NCI-H146 (cell line): ENCODE data around the gene PFDN5.
A peak's percentile ranks its signal among the peaks of the same experiment; 100 is the strongest.
"Not testable (repeated sequence)": the region's sequence is repeated elsewhere in the genome, so short reads cannot be mapped to it uniquely, and the experiment has no call there.

Source experiments
- DNase-seq: peaks from one replicate; lab custom pipeline; 2025; lab: John Stamatoyannopoulos, UW

The PFDN5 gene

DNA sequence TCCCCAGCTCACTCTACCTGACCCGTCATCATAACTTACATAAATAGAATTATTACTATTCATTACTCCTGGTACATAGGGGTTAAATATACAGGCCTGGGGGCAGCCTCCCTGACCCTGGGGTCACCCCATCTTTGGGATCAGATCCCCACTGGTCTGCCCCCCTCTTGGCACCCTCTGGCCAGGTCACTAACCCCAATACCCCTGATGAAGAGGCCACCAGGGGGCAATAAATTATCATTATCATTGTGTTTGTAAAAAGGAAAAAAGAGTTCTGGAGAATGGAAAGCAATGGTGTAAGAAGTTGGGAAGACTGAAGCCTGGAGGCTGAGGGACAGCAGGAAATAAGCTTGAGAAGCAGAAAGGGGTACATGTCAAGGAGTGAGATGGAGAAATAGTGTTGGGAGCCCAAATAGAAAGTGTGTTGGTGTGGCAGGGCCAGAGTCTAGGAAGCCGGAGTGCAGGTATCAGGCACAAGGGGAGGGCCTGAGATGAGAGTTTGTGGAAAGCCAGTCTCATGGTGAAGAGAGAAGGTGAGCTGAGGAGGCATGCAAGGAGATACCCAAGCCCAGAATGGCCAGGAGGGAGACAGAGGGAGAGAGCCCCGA, 32.2 kb downstream of the PFDN5 start:
- no peak for DNase-seq

DNA sequence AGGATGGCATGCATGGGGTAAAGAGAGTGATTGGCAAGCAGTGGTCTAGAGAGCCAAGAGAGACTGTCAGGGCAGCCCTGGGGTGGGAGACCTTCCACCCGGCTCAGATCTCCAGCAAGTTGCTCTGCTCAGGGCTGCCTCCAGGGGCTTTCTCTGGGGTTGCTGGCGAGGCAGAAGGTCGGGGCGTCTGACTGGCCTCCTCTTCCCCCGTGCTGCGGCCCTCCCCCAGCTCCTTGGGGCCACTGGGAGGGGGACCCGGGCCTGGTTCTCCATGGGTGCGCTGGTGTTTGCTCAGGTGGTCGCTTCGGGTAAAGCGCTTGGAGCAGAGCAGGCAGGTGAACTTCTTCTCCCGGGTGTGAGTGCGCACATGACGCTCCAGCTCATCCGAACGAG, 32.7 kb downstream of the PFDN5 start:
- peak; percentile 52 for DNase-seq

DNA sequence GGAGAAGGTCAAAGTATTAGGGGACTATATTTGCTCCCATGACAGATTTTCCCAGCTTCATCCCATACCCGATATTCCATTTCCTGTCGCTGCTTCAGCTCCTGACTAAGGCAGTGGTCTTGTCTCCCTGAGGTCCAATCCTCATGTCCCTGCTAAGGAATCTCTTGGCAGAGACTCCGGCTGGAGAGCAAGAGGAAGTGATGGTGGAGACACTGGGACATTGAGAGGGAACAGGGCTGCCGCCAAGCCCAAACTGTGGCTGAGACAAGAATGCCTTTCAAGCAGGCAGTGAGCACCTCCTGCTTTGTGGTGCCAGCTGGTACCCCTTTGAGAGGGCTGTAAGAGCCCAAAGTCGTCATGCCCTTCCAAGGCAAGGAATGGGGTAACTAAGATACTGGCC, 35.3 kb downstream of the PFDN5 start:
- no peak for DNase-seq

DNA sequence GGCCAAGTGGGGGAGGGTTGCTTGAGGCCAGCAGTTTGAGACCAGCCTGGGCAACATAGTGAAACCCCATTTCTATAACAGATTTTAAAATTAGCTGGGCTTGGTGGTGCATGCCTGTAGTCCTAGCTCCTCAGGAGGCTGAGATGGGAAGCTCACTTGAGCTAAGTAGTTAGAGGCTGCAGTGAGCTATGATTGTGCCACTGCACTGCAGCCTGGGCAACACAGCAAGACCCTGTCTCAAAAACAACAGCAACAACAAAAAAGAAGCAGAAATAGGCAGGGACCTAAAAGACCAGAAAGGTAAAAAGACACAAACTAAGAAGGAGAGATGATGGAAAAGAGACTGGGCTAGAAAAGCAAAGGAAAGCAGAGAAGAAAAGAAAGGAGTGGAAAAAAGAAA, 37.0 kb downstream of the PFDN5 start:
- DNase-seq: not testable (repeated sequence)

DNA sequence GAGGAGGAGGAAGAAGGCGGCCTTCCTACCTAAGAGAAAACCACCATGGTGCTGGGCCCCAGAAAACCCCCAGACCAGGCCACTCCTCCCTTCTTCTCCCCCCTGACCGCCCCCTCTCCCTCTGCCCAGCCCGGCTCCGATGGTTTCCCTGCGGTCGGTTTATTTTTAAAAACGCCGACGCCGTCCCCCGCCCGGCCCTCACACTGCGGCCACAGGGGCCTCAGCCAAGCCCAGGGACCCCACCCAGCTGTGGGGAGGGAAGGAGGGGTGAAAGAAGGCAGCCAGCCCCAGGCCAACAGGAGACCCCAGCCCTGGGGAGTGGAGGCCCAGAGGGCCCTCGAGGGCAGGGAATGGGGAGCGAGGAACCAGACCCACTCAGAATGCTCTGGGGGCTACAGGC, 37.4 kb downstream of the PFDN5 start:
- no peak for DNase-seq

DNA sequence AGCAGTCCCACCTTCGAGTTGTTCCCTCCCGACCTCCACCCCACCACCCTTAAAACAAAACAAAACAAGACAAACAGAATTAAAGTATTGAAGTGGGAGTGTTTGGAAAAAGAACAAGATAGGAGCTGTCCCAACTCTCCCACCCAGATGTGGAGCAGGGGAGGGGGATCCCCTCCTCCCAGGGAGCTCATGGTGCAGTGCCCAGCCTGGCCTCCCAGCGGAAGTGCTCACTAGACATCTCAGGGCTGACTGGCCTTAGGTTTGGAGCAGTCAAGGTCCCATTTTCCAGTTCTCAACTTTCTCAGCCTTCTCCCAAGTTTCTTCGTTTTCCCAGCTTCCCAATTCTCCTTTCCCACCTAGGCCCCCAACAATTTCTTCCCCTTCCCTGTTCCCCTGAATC, 37.9 kb downstream of the PFDN5 start:
- no peak for DNase-seq

DNA sequence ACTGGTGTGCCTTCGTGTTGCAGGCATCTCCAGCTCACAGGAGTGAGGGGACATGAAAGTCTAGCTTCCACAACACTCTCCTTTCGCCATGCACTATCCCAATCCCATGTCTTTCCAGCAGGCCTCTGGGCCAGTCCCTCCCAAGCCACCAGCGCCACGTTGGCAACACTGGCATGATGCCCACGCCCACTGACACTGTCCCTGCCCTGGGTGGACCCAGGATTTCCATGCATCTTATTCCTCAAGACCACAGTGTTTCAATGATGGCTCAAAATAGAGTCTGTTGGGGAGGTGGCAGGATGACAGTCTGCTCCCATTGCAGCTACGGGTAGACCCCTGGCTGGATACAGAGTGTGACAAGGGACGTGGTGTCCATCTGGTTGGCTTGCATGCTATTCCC, 38.5 kb downstream of the PFDN5 start:
- no peak for DNase-seq

DNA sequence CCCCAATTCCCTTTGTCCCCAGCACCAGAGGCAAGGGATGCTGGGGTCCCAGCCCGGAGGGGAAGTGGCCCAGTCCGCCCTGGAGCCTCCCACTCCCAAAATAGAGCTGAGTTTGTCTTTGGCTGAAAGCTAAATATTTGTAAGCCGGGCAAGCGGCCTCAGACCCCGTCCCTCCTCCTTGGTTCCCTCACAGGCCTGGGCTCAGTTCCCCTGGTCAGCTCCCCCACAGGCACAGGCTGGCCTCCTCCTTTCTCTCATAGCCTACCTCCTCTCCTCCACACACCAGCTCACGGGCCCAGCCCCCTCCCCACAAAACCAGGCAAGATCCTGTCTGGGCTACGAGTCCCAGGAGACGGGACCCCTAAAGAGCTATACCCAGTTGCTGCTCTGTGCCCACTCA, 39.5 kb downstream of the PFDN5 start:
- no peak for DNase-seq

DNA sequence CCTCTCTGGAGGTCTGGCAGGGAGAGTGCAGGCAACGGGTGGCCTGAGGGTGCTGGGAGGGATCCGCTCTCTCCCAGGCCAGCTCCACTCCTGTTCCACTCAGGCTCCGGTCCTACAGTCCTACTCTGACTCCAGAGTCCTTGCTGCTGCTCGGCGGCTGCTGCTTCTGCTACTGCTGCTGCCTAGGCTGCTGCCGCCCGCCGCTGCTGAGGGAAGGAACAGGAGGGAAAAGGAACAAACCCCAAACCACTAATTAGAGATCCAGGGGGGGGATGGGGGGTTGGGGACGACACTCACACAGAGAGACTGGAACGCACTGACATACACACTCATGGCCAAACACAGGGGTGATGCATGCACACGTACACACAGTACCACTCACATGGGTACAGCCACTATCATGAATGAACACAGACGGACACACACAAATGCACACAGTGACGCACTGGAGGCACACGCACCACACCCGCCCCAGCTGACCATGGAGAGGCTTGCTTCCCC, 40.9 kb downstream of the PFDN5 start, which contains the start of gene SP7:
Gene SP7 (minus strand): TSS at position 174 of the 501 bp plus-strand sequence. CDS start 708 bp downstream, outside the sequence.
- no peak for DNase-seq

DNA sequence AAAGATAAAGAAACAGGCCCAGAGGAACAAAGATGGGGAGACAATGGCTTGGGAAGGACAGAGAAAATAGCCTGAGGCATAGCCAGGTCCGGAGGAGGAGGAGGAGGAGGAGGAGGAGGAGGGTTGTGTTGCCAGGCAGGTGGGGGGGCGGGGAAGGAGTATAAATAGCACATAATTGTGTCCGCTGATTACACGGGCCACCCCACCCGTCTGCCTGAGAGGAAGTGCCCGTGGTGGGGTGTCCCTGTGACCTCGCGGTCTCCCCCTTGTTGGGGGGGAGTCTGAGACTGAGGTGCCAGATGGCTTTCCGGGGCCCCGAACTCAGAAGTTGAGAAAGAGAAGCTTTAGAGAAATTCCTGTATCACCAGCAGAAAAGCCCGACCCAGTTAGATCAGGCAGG, 42.7 kb downstream of the PFDN5 start:
- DNase-seq: peak; percentile 72

DNA sequence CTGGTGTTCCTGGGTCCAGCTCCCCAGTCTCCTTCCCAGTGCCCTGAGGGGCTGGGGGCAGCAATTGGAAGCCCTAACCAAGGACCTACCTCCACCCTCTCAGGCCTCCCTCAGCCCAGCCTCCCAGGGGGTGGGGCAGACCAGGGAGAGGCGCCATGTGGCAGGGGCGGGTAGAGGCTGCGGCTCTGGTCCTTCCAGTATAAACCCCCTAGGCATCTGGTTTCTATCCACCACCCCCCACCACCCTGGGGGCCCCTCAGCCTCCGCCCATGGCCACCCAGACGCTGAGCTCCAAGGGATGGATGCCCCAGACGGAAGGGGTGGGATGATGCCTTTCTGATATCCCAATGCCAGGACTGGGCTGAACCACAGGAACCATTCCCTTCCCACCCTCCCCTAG, 43.6 kb downstream of the PFDN5 start:
- no peak for DNase-seq

DNA sequence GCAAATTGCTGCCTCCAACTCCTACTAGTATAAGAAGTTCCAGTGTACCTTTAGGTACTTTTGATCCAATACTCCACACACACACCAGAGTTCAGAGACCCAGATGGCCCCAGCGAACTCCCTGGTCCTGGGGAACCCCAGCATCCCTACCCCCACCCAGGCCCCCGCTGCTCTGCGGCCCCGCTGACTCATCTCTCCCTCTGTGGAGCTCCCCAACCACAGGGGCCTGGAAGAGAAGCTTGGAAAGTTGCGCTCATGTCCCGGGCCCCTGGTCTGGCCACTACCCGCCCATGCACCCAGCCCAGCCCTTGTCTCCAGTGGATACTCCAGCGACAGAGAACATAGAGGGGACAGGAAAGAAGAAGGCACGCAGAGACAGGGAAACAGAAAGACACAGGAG, 45.1 kb downstream of the PFDN5 start:
- no peak for DNase-seq

DNA sequence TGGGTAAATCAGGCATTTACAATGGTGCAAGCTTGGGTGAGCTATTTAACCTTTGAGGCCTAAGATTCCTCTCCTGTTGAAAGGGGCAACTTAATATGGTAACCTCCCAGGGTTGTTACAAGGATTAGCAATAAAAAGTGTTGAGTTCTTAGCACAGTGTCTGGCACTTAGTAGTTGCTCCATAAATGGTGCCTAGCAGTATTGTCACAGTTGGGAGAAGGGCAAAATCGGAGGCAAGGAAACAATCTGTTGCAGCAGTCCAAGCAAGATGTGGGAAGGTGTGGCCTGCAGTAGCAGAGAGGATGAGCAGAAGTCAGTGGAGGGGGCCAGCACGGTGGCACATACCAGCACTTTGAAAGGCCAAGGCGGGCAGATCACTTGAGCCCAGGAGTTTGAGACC, 48.1 kb downstream of the PFDN5 start:
- DNase-seq: no peak

DNA sequence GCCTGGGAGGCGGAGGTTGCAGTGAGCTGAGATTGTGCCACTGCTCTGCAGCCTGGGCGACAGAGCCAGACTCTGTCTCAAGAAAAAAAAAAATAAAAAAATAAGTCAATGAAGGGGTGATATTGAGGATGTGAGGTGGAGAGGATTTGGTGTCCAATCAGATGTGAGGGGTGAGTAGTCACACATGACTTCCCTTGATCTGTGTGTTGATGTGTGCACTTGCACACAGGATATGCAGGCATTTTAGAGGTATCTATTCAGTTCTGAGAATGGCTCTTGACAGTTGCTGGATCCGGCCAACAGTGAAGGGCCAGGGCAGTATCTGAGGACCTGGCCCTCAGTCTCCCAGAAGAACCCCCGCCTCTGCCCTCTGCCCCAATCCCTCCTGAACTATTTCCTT, 48.6 kb downstream of the PFDN5 start:
- DNase-seq: no peak

DNA sequence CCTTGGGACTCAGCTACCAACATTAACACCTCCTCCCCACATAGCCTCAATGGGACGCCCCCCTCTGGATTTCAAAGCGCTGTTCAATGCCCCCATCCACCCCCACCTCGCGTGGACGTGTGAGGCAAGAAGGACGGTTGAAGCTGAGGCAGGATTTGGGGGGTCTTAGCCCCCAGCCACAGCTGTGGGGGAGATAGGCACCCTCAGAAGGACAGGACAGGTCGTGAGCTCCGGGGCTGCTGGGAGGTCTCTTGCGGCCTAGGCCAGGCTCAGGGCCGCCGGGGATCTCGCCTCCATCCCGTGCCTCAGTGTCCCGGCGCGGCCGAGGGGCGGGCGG, 49.1 kb downstream of the PFDN5 start:
- no peak for DNase-seq

DNA sequence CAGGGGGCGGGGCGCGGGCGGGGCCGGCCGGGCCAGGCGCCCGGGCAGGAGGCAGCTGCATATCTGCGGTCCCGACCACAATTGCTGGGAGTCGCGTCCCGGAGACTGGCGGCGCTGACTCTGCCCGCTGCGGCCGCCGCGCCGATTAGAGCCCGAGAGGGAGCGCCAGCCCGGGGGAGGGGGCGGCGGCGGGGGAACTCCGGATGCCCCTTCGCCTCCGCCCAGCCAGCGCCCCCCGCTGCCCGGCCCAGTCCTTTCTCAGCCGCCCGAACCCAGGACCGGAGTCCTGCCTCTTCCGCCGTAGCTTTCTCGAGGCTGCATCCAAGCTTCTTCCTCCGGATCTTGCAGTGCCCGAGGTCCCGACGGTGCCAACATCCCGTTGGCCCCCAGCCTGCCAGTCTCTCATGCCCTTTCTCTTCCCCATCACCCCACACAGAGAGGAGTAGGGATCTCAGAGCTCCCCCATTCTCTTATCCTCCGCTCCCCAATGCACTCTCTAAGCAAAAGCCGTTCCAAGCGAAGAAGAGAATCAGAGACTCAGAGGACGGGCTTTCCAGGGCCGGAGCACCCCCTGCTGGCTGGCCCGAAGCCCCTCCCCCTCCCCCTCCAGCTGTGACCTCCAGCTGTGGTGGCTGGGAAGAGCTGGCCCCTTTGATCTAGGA, 49.6 kb downstream of the PFDN5 start:
- DNase-seq: peak; percentile 59

DNA sequence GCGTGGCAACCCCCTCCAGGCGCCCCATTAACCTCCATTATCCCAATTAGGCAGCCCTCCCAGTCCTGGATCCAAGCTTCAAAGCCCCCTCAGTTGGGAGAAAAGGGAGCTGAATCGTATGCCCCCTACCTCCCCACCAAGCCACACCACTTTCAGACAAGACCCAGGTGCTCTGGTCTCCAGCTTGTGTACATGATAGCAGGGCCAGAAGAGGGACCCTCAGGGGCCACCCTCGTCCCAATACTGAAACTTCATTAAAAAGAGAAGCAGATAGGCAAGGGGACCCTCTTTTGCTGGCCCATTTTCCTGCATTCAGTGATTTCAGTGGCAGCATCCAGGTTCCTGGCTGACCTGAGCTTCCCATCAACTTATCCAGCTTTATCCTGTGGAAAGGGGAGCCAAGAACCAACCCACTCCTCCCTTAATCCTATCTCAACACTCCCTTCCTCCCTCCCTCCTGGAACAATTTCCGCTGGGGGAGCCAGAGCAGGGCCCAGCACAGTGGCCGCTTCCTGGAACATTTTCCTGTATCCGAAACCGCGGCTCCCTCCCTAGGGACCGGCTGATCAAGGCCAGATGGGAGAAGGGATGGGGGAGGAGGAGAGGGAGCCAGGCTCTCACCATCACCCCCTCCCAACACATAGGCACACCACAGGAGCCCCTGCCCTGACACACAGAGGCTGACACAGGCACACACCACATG, 50.3 kb downstream of the PFDN5 start:
- no peak for DNase-seq

DNA sequence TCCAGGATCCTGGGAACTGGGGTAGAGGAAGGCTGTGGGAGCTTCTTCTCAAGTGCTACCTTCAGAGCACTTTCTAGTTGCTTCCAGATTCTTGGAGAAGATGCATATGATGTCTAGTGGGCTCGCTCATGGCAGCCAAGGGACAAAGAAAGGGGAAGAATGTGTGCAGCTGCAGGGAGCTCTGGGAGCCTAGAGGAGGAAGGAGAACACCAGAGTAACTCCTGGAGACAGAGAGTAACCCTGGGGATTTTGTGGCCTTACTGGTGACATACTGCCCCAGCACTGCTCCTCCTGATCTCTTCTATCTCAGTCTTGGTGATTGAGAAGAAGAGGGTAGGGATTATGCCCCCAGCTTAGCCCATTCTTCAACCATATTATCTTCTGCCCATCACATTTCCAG, 51.1 kb downstream of the PFDN5 start:
- DNase-seq: no peak

DNA sequence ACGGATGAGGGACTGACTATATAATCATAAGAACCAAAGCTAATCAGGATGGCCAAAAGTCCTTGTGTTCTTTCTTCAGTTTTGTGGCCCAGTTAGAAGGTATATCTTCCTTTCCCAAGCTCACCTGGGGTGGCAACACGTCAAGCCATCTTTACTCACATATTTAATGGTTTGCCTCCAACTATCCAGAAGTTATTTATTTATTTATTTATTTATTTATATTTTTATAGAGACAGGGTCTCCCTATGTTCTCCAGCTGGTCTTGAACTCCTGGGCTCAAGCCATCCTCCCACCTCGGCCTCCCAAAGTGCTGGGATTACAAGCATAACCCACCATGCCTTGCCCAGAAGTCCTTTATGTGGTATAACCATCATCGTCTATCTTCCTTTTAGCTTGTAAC, 52.6 kb downstream of the PFDN5 start:
- no peak for DNase-seq
